ENCODE data around the gene BICD2. TPM values are rescaled to one million over a fixed set of nuclear protein-coding genes. Genes with fewer than 3 reads are reported as not detected.

The BICD2 gene
- total RNA-seq, 1 experiment from 2014 or later: 25.6 TPM

DNA sequence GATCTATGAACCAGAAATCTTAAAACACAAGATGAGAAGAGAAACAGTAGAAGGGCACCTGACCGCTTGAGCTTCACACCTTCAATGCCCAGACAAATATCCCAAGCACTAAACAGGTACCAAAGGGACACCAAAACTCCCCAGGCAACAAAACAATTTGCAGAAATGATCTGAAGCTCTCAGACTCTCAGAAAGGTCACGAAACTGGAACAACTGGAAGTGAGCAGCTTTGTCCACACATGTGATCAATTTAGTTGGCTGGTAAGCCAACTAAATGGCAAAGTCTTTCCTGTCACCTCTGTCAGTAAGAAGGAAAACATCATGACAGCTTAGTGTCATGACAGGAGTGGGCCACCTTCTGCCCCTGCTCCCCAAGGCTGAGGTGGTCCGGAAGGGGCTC lies 98.8 kb downstream of the BICD2 start:
- H3K27me3 ChIP-seq (ENCODE audit: low read length): no peaks in the 10 kb centered on the region
- DNase-seq: no peak
- H3K9me2 ChIP-seq (replicated peaks; ENCODE audit: insufficient read depth, low read length): no peaks in the 10 kb centered on the region
- H3K79me2 ChIP-seq (ENCODE audit: low read length): peaks cover 96% of the 10 kb centered on the region
- no peak overlapping the region for H2AFZ ChIP-seq (ENCODE audit: low read length)
- H3K4me3 ChIP-seq (ENCODE audit: low read length): no peak overlapping the region
- H3K9ac ChIP-seq (ENCODE audit: low read length): no peak overlapping the region
- H4K20me1 ChIP-seq (ENCODE audit: insufficient read depth, low read depth, low read length): peaks cover 15% of the 10 kb centered on the region
- H3K27ac ChIP-seq (ENCODE audit: low read length): no peak overlapping the region
- H3K36me3 ChIP-seq (ENCODE audit: insufficient read depth, low read length): peaks cover 6% of the 10 kb centered on the region; the same call in 1 of the 2 replicates
- H3K9me3 ChIP-seq (ENCODE audit: low read length): no peaks in the 10 kb centered on the region
- peaks cover 20% of the 10 kb centered on the region for H3K4me1 ChIP-seq (ENCODE audit: low read length)
- H3K4me2 ChIP-seq (ENCODE audit: low read depth, low read length, poor library complexity, severe bottlenecking): no peak overlapping the region

DNA sequence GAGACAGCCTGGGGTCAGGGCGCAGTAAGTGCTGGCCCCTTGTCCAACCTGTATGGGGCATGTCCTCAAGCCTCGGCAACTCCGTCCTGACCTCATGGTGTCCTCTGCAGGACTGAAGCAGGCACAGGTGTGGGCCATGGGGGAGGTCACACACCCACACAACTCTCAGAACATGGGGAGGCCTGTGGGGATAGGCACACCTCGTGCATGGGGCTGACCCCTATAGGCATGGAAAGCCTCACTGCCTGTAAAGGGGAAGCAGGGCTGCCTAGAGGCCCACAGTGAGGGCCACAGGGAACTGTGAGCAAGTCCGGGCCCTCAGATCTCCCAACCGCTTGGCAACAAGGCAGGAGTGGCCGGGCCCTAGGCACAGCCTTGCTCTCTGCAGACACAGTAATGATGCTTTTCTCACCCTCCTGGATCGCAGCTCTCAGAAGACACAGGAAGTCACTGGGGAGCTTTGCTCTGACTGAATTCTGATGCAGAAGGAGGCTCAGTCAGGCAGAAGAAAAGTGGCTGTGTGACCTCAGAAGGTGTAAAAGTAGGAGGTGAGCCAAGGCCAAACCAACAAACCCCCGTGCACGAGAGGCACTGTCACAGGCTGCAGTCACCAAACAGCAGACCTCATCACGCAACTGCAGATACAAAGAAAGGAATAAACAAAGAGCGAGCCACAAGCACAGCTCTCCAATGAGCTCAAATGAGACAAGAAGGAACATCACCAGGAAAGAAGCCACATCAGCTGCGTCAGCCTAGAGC lies 100.1 kb downstream of the BICD2 start:
- no peaks in the 10 kb centered on the region for H3K9me2 ChIP-seq (replicated peaks; ENCODE audit: insufficient read depth, low read length)
- peaks cover 99% of the 10 kb centered on the region for H3K79me2 ChIP-seq (ENCODE audit: low read length)
- no peak for DNase-seq
- no peaks in the 10 kb centered on the region for H3K9me3 ChIP-seq (ENCODE audit: low read length)
- no peak overlapping the region for H3K27ac ChIP-seq (ENCODE audit: low read length)
- H3K4me3 ChIP-seq (ENCODE audit: low read length): no peak overlapping the region
- no peaks in the 10 kb centered on the region for H3K27me3 ChIP-seq (ENCODE audit: low read length)
- no peak overlapping the region for H3K4me2 ChIP-seq (ENCODE audit: low read depth, low read length, poor library complexity, severe bottlenecking)
- H2AFZ ChIP-seq (ENCODE audit: low read length): no peak overlapping the region
- no peak overlapping the region for H3K9ac ChIP-seq (ENCODE audit: low read length)
- peaks cover 6% of the 10 kb centered on the region; the same call in 1 of the 2 replicates for H3K36me3 ChIP-seq (ENCODE audit: insufficient read depth, low read length)
- peaks cover 20% of the 10 kb centered on the region for H3K4me1 ChIP-seq (ENCODE audit: low read length)
- peaks cover 21% of the 10 kb centered on the region for H4K20me1 ChIP-seq (ENCODE audit: insufficient read depth, low read depth, low read length)

GRCh38 chr9:92663951-92664350 lies 100.7 kb downstream of the BICD2 start:
- H3K4me3 ChIP-seq (ENCODE audit: low read length): no peak overlapping the region
- H3K9ac ChIP-seq (ENCODE audit: low read length): no peak overlapping the region
- no peaks in the 10 kb centered on the region for H3K27me3 ChIP-seq (ENCODE audit: low read length)
- DNase-seq: no peak
- H3K4me2 ChIP-seq (ENCODE audit: low read depth, low read length, poor library complexity, severe bottlenecking): no peak overlapping the region
- H3K36me3 ChIP-seq (ENCODE audit: insufficient read depth, low read length): peaks cover 6% of the 10 kb centered on the region; the same call in 1 of the 2 replicates
- H2AFZ ChIP-seq (ENCODE audit: low read length): no peak overlapping the region
- H3K4me1 ChIP-seq (ENCODE audit: low read length): peaks cover 19% of the 10 kb centered on the region
- no peaks in the 10 kb centered on the region for H3K9me3 ChIP-seq (ENCODE audit: low read length)
- H3K27ac ChIP-seq (ENCODE audit: low read length): no peak overlapping the region
- no peaks in the 10 kb centered on the region for H3K9me2 ChIP-seq (replicated peaks; ENCODE audit: insufficient read depth, low read length)
- H3K79me2 ChIP-seq (ENCODE audit: low read length): peaks cover 96% of the 10 kb centered on the region
- H4K20me1 ChIP-seq (ENCODE audit: insufficient read depth, low read depth, low read length): peaks cover 21% of the 10 kb centered on the region

DNA sequence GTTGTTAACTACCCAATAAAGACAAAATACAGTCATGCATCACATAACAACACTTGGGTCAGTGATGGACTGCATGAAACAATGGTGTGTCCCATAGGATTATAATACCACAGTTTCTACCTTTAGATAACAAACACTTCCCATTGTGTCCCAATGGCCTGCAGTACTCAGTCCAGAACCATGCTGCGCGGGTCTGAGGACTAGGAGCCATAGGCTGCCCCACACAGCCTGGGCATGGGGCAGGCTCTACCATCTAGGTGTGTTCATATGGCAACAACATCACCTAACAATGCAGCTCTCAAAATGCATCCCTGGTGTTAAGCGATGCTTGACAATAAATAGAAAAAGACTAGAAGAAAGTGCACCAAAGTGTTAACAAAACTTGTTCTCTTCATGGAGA lies 101.5 kb downstream of the BICD2 start:
- H3K4me2 ChIP-seq (ENCODE audit: low read depth, low read length, poor library complexity, severe bottlenecking): no peak overlapping the region
- H4K20me1 ChIP-seq (ENCODE audit: insufficient read depth, low read depth, low read length): peaks cover 21% of the 10 kb centered on the region
- H3K4me1 ChIP-seq (ENCODE audit: low read length): peaks cover 11% of the 10 kb centered on the region; the same call in 1 of the 2 replicates
- no peak overlapping the region for H3K9ac ChIP-seq (ENCODE audit: low read length)
- no peak overlapping the region for H3K27ac ChIP-seq (ENCODE audit: low read length)
- peaks cover 6% of the 10 kb centered on the region; the same call in 1 of the 2 replicates for H3K36me3 ChIP-seq (ENCODE audit: insufficient read depth, low read length)
- no peak for DNase-seq
- H3K79me2 ChIP-seq (ENCODE audit: low read length): peaks cover 96% of the 10 kb centered on the region
- no peak overlapping the region for H3K4me3 ChIP-seq (ENCODE audit: low read length)
- no peak overlapping the region for H2AFZ ChIP-seq (ENCODE audit: low read length)
- H3K9me2 ChIP-seq (replicated peaks; ENCODE audit: insufficient read depth, low read length): no peaks in the 10 kb centered on the region
- H3K9me3 ChIP-seq (ENCODE audit: low read length): no peaks in the 10 kb centered on the region
- H3K27me3 ChIP-seq (ENCODE audit: low read length): no peaks in the 10 kb centered on the region

- DNase-seq: no peak
- peaks cover 21% of the 10 kb centered on the region for H4K20me1 ChIP-seq (ENCODE audit: insufficient read depth, low read depth, low read length)
Observed at GRCh38 chr9:92661743-92662142, 102.9 kb downstream of the BICD2 start.

More at GRCh38 chr9:92661743-92662142, 102.9 kb downstream of the BICD2 start:
- no peaks in the 10 kb centered on the region for H3K9me2 ChIP-seq (replicated peaks; ENCODE audit: insufficient read depth, low read length)
- H3K9me3 ChIP-seq (ENCODE audit: low read length): no peaks in the 10 kb centered on the region
- H3K27me3 ChIP-seq (ENCODE audit: low read length): no peaks in the 10 kb centered on the region
- no peak overlapping the region for H3K27ac ChIP-seq (ENCODE audit: low read length)
- H3K79me2 ChIP-seq (ENCODE audit: low read length): peaks cover 89% of the 10 kb centered on the region
- H3K9ac ChIP-seq (ENCODE audit: low read length): no peak overlapping the region
- peaks cover 6% of the 10 kb centered on the region; the same call in 1 of the 2 replicates for H3K36me3 ChIP-seq (ENCODE audit: insufficient read depth, low read length)
- H2AFZ ChIP-seq (ENCODE audit: low read length): no peak overlapping the region
- H3K4me2 ChIP-seq (ENCODE audit: low read depth, low read length, poor library complexity, severe bottlenecking): no peak overlapping the region
- peaks cover 11% of the 10 kb centered on the region; the same call in 1 of the 2 replicates for H3K4me1 ChIP-seq (ENCODE audit: low read length)
- H3K4me3 ChIP-seq (ENCODE audit: low read length): no peak overlapping the region

Other genes with a start within 250 kb of the BICD2 start
- 0.11 TPM in 1 of 2 replicates, not detected in the other for gene ECM2, start 228.8 kb downstream of the BICD2 start, total RNA-seq (2014; rRNA removed; shearing (Covaris generic); ENCODE audit: low replicate concordance)
- gene IPPK, start 94.7 kb downstream of the BICD2 start, total RNA-seq (2014; rRNA removed; shearing (Covaris generic); ENCODE audit: low replicate concordance): 10.5 and 18.3 TPM in 2 replicates
- gene ZNF484, start 113.2 kb upstream of the BICD2 start, total RNA-seq (2014; rRNA removed; shearing (Covaris generic); ENCODE audit: low replicate concordance): 9.5 and 17.3 TPM in 2 replicates
- 9.0 and 24.5 TPM in 2 replicates for gene FGD3, start 182.7 kb upstream of the BICD2 start, total RNA-seq (2014; rRNA removed; shearing (Covaris generic); ENCODE audit: low replicate concordance)